A549 (cell line): ENCODE results near the gene MAML3. TPM values are rescaled to one million over a fixed set of nuclear protein-coding genes. Genes with fewer than 3 reads are reported as not detected.

Experiments used
- ATAC-seq, 2 experiments: fragments of 200-7000 bp in 1 of 2; fragments of >200 bp in 1 of 2; cut with Nextera tagmentation in 1 of 2; cut with Tn5 transposase in 1 of 2; 3 replicates each; pipeline versions ENCODE4 v1.8.0 to v1.9.1; 2018 to 2020; ENCODE audit warnings: mild to moderate bottlenecking in 1 of 2, moderate library complexity in 1 of 2
- CTCF ChIA-PET: fragments of 300-600 bp; sonication (Branson Sonifier 250); formaldehyde crosslinking; extraction: SDS; loops from one replicate; lab custom pipeline; 2021; ENCODE audit warnings: antibody characterized with exemption, inconsistent platforms; lab: Yijun Ruan, JAX
- POLR2A ChIA-PET: fragments of 350-600 bp; formaldehyde crosslinking; extraction: SDS; loops from one replicate; lab custom pipeline; 2021; ENCODE audit warnings: antibody characterized with exemption, inconsistent platforms; lab: Yijun Ruan, JAX
- DNase-seq, 2 experiments: peaks; one replicate each; pipeline versions ENCODE4 v3.0.0 to v3.0.0-alpha.2; 2011 to 2016; ENCODE audit warnings: low read depth in 1 of 2, low spot score in 1 of 2
- FAIRE-seq: peaks from 2 replicates; lab custom pipeline; 2011; peaks lifted over from hg19 to GRCh38; lab: Jason Lieb, UNC
- H3K27ac ChIP-seq, 2 experiments: fragments of >200 bp; sonication (Bioruptor Twin); formaldehyde crosslinking; 3 replicates each; pipeline ENCODE4 v1.5.1; 2016 to 2017
- H3K4me1 ChIP-seq: fragments of >200 bp; sonication (Bioruptor Twin); formaldehyde crosslinking; 3 replicates; pipeline ENCODE4 v1.6.1; 2016
- H3K4me2 ChIP-seq: fragments of >200 bp; sonication (Bioruptor Twin); formaldehyde crosslinking; 3 replicates; pipeline ENCODE4 v1.6.1; 2016
- H3K4me3 ChIP-seq: fragments of >200 bp; sonication (Bioruptor Twin); formaldehyde crosslinking; 3 replicates; pipeline ENCODE4 v1.5.1; 2016
- H3K9me3 ChIP-seq: fragments of >200 bp; sonication (Bioruptor Twin); formaldehyde crosslinking; 3 replicates; pipeline ENCODE4 v1.6.1; 2016
- CBX2 ChIP-seq: fragments of 200-600 bp; sonication (generic); IDR thresholded peaks from 2 replicates; pipeline ENCODE4 v1.6.1; 2016; ENCODE audit warnings: low read depth, mild to moderate bottlenecking, borderline replicate concordance
- ESRRA ChIP-seq: fragments of 150-350 bp; IDR thresholded peaks from 2 replicates; pipeline ENCODE4 v1.6.1; 2014; ENCODE audit warnings: mild to moderate bottlenecking, low read length, borderline replicate concordance
- JUN ChIP-seq, 2 experiments: fragments of >200 bp; sonication (Bioruptor Twin); formaldehyde crosslinking; IDR thresholded peaks; 2 replicates in 1 of 2; 3 replicates in 1 of 2; pipeline ENCODE4 v1.6.1; 2016 to 2017
- KDM1A ChIP-seq: fragments of 200-600 bp; sonication (generic); IDR thresholded peaks from 2 replicates; pipeline ENCODE4 v1.6.1; 2016; ENCODE audit warnings: low read depth, mild to moderate bottlenecking
- MAFK ChIP-seq: fragments of 450-650 bp; IDR thresholded peaks from 2 replicates; pipeline ENCODE4 v1.6.1; 2014; ENCODE audit not compliant: partially characterized antibody
- MYC ChIP-seq: IDR thresholded peaks from 2 replicates; pipeline ENCODE4 v1.6.1; 2012; ENCODE audit warnings: mild to moderate bottlenecking, inconsistent platforms, low read length, improper control_type of control experiment, borderline replicate concordance
- POLR2A ChIP-seq: IDR thresholded peaks from 2 replicates; pipeline ENCODE4 v1.6.1; 2012; ENCODE audit warnings: mild to moderate bottlenecking, low read length
- POLR2AphosphoS2 ChIP-seq: conservative IDR thresholded peaks from 2 replicates; pipeline ENCODE4 v1.6.1; 2012; ENCODE audit warnings: low read length, improper control_type of control experiment, inconsistent platforms
- RARB ChIP-seq: fragments of 250-450 bp; sonication (Bioruptor Pico); IDR thresholded peaks from 2 replicates; pipeline ENCODE4 v1.8.0; 2021; ENCODE audit warnings: mild to moderate bottlenecking, moderate library complexity
- RCOR1 ChIP-seq: fragments of 150-350 bp; IDR thresholded peaks from 2 replicates; pipeline ENCODE4 v1.6.1; 2014; ENCODE audit warnings: antibody characterized with exemption, low read length, low read depth
- RFX5 ChIP-seq: fragments of 450-650 bp; IDR thresholded peaks from 2 replicates; pipeline ENCODE4 v1.7.1; 2014; ENCODE audit warnings: antibody characterized with exemption, mild to moderate bottlenecking, moderate library complexity
- RNF2 ChIP-seq: fragments of 200-600 bp; sonication (generic); IDR thresholded peaks from 2 replicates; pipeline ENCODE4 v1.6.1; 2016; ENCODE audit warnings: low read depth, mild to moderate bottlenecking, antibody characterized with exemption, moderate library complexity, borderline replicate concordance
- SREBF2 ChIP-seq: fragments of 450-650 bp; IDR thresholded peaks from 2 replicates; pipeline ENCODE4 v1.6.1; 2014; ENCODE audit warnings: mild to moderate bottlenecking, moderate library complexity
- TP53 ChIP-seq: fragments of 250-450 bp; sonication (Bioruptor Pico); IDR thresholded peaks from 2 replicates; pipeline ENCODE4 v1.5.0; 2021; ENCODE audit warnings: mild to moderate bottlenecking, moderate library complexity
- ZSCAN20 ChIP-seq: fragments of 250-450 bp; sonication (Bioruptor Pico); IDR thresholded peaks from 2 replicates; pipeline ENCODE4 v1.8.0; 2022; ENCODE audit warnings: mild to moderate bottlenecking, moderate library complexity
- WGBS: methylation state at CpG from one replicate; pipeline ENCODE4 v1.1.6; 2017; ENCODE audit errors: missing lambda C conversion rate; 5-methylcytosine and 5-hydroxymethylcytosine counted together
- polyA plus RNA-seq, 4 experiments: library from polyadenylated mRNA; depleted of rRNA in 3 of 4; stranded (reverse); fragments of >200 nt; fragmentation: RNase III in 1 of 4; extraction: RNeasy Plus Mini Kit Qiagen cat#74134 plus additional on column Dnase treatment in 1 of 4; gene quantifications; 2 replicates in 3 of 4; 3 replicates in 1 of 4; pipeline ENCODE4 v1.2.3, GENCODE V29; 2011 to 2017
- TF ChIP-seq, protein P1 (sequence below): fragments of 200-600 bp; sonication (generic); IDR thresholded peaks from 2 replicates; pipeline ENCODE4 v1.6.1; 2016; ENCODE audit warnings: antibody characterized with exemption, mild to moderate bottlenecking, moderate library complexity
- TF ChIP-seq, protein P2 (sequence below): IDR thresholded peaks from 2 replicates; pipeline ENCODE4 v1.6.1; 2012; ENCODE audit warnings: low read depth, borderline replicate concordance
- TF ChIP-seq, protein P3 (sequence below): fragments of 250-450 bp; sonication (Bioruptor Pico); IDR thresholded peaks from 2 replicates; pipeline ENCODE4 v1.5.0; 2020; ENCODE audit warnings: low read depth, mild to moderate bottlenecking, moderate library complexity
- TF ChIP-seq, protein P4 (sequence below): IDR thresholded peaks from 2 replicates; pipeline ENCODE4 v1.6.1; 2012

Gene MAML3
- polyA plus RNA-seq, 2 of the 4 experiments (the other 2 are of a cell fraction) = 9.0 to 22.2 TPM

DNA sequence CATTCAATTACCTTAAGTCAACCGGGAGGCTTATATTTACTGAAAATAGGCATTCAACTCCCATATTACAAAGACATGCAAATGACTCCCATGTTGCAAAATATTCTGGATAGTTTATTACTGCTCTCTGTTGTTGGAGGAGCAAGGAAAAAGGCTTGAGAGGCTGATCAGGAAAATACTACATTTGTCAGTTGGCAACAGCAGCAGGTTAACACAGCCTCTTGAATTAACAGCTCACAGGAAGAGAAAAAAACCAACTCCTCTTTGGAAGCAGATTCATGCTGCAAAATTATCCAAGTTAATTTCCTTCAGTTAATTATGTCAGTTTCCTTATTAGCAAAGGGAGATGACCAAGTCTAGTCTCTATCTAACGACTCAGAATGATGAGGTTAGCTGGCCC lies 238.9 kb downstream of the MAML3 start:
- Histone ChIP-seq H3K4me3 (no peak overlapping the region), H3K9me3 (no peaks in the 10 kb centered on the region)
- no peak for TF ChIP-seq KDM1A
- no peak for TF ChIP-seq SREBF2
- TF ChIP-seq, protein P1, sequence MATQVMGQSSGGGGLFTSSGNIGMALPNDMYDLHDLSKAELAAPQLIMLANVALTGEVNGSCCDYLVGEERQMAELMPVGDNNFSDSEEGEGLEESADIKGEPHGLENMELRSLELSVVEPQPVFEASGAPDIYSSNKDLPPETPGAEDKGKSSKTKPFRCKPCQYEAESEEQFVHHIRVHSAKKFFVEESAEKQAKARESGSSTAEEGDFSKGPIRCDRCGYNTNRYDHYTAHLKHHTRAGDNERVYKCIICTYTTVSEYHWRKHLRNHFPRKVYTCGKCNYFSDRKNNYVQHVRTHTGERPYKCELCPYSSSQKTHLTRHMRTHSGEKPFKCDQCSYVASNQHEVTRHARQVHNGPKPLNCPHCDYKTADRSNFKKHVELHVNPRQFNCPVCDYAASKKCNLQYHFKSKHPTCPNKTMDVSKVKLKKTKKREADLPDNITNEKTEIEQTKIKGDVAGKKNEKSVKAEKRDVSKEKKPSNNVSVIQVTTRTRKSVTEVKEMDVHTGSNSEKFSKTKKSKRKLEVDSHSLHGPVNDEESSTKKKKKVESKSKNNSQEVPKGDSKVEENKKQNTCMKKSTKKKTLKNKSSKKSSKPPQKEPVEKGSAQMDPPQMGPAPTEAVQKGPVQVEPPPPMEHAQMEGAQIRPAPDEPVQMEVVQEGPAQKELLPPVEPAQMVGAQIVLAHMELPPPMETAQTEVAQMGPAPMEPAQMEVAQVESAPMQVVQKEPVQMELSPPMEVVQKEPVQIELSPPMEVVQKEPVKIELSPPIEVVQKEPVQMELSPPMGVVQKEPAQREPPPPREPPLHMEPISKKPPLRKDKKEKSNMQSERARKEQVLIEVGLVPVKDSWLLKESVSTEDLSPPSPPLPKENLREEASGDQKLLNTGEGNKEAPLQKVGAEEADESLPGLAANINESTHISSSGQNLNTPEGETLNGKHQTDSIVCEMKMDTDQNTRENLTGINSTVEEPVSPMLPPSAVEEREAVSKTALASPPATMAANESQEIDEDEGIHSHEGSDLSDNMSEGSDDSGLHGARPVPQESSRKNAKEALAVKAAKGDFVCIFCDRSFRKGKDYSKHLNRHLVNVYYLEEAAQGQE = no peak
- TF ChIP-seq, all 56 proteins: peak for 0
- no peak overlapping the region for H3K4me2 ChIP-seq
- no peak overlapping the region for H3K27ac ChIP-seq
- H3K4me1 ChIP-seq = peaks cover 46% of the 10 kb centered on the region
- ATAC-seq (no peak), FAIRE-seq (no peak), DNase-seq (no peak)
- 82% methylated on average over 2 of the region's 2 CpGs for WGBS
- ChIA-PET POLR2A (no interaction called here), CTCF (interaction anchor here (1.0 kb wide), 1 partner anchor 259 kb away, joined by 4 read pairs; no protein-coding TSS in a partner anchor)

DNA sequence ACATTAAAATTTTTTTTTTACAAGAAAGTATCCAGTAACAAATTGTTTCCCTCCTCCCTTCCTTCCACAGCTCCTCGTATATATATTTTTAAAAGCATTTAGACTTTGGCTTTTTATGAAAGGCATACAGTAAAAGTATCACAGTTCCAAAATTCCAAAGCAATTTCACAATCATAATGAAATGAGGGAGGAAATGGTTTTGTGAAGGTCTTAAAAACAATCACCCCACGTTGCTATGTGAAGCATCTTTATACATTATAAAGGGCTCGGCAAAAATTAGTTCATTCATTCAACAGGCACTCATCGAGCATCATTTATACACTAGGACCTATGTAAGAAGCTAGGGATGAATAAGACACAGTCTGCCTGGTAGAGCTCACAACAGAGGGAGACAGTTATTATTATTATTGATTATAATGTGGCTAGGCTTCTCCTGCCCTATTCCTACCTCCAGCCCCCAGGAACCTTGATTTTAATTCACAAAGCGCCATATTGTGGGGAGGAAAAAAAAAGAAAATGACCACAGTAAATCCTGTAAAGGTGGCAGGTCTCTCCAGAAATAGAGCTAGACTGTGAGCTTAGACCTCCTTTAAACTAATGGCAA lies 239.9 kb downstream of the MAML3 start:
- peak overlapping the region in 1 of 2 experiments; percentile 32; a peak in 2 of 6 replicates for H3K27ac ChIP-seq
- no peak for FAIRE-seq

DNA sequence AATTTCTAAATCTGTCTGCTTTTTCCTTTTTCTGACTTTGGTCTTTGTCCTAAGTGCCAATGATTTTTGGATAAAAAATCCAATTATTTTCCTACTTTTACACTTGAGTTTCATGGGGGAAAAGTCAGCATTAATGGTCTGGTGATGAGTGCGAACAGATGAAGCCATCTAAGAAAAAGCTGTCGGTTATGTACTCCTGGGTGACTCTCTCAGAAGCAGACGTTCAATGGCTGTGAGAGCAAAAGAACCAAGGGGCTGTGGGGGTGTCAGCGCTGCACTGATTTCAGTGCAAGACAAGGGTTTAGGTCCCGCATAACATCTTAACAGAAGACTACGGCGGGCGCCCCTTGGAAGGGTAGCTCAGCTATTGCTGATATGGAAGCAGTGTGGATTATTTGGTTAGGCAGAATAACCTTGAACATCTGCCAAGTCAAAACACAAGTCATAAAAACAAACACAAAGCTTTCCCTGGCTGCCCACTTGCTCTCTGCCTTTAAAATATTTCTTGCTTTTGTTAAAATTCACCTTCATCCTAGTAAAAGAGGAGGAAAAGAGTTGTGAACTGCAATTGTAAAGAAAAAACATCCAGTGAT lies 240.5 kb downstream of the MAML3 start:
- POLR2A ChIA-PET = no interaction called here
- FAIRE-seq (no peak), DNase-seq (no peak), ATAC-seq (peak in 1 of 2 experiments; percentile 37; a peak in 3 of 6 replicates)
- peaks cover 36% of the 10 kb centered on the region for H3K4me1 ChIP-seq
- TF ChIP-seq RARB (CRISPR knock-in tag) (no peak), JUN (IDR thresholded peaks at IDR 0.05) (no peak), POLR2AphosphoS2 (no peak), ESRRA (no peak), MAFK (no peak), RCOR1 (no peak), ZSCAN20 (no peak)
- TF ChIP-seq, protein P2, sequence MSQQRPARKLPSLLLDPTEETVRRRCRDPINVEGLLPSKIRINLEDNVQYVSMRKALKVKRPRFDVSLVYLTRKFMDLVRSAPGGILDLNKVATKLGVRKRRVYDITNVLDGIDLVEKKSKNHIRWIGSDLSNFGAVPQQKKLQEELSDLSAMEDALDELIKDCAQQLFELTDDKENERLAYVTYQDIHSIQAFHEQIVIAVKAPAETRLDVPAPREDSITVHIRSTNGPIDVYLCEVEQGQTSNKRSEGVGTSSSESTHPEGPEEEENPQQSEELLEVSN = no peak
- H3K9me3 ChIP-seq = no peaks in the 10 kb centered on the region
- H3K4me2 ChIP-seq = peak overlapping the region; percentile 53
- CTCF ChIA-PET = interaction anchor here (1.0 to 1.2 kb wide), 2 partner anchors 16 to 446 kb away, joined by 3 read pairs; no protein-coding TSS in a partner anchor
- 52% methylated on average over 8 of the region's 8 CpGs for WGBS
- H3K4me3 ChIP-seq = no peak overlapping the region
- peak overlapping the region in 1 of 2 experiments; percentile 62; a peak in 1 of 6 replicates for H3K27ac ChIP-seq

More for the DNA sequence above, 239.9 kb downstream of the MAML3 start:
- Histone ChIP-seq H3K4me2 (peak overlapping the region; percentile 53), H3K4me3 (no peak overlapping the region), H3K9me3 (no peaks in the 10 kb centered on the region)
- WGBS = 34% methylated on average over 5 of the region's 5 CpGs
- ChIA-PET POLR2A (no interaction called here), CTCF (interaction anchor here (1.0 to 1.2 kb wide), 3 partner anchors 17 to 446 kb away, joined by 3 to 4 read pairs (median 3); no protein-coding TSS in a partner anchor)
- no peak for DNase-seq
- no peak for TF ChIP-seq RFX5
- TF ChIP-seq, all 56 proteins: peak for 0
- peaks cover 37% of the 10 kb centered on the region for H3K4me1 ChIP-seq
- 0 out of 6 replicates have a peak, but pooled peaks of 1 of the 2 experiments have one; percentile 26 for ATAC-seq

DNA sequence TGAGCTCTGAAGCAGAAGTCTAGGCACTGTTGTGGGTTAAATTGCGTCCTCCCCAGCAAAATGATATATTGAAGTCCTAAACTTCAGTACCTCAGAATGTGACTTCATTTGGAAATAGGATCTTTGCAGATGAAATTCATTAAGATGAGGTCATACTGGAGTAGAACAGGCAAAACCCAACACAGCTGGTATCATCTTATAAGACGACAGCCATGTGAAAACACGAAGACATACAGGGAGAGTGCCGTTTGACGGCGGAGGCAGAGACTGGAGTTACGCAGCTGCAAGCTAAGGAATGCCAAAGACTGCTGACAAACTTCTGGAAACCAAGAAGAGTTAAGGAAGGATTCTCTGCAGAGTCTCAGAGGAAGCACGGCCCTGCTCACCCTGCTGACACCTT lies 241.5 kb downstream of the MAML3 start:
- H3K4me1 ChIP-seq = peaks cover 45% of the 10 kb centered on the region
- POLR2A ChIA-PET = no interaction called here
- no peaks in the 10 kb centered on the region for H3K9me3 ChIP-seq
- CTCF ChIA-PET = no interaction called here
- no peak for ATAC-seq
- 96% methylated on average over 8 of the region's 8 CpGs for WGBS
- H3K4me2 ChIP-seq = no peak overlapping the region
- no peak overlapping the region for H3K4me3 ChIP-seq
- no peak for FAIRE-seq
- DNase-seq = no peak
- H3K27ac ChIP-seq = no peak overlapping the region
- no peak for TF ChIP-seq POLR2A
- TF ChIP-seq, protein P3, sequence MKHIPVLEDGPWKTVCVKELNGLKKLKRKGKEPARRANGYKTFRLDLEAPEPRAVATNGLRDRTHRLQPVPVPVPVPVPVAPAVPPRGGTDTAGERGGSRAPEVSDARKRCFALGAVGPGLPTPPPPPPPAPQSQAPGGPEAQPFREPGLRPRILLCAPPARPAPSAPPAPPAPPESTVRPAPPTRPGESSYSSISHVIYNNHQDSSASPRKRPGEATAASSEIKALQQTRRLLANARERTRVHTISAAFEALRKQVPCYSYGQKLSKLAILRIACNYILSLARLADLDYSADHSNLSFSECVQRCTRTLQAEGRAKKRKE (CRISPR knock-in tag) = no peak
- no peak for TF ChIP-seq MYC
- no peak for TF ChIP-seq TP53 (CRISPR knock-in tag)
- TF ChIP-seq, protein P4, sequence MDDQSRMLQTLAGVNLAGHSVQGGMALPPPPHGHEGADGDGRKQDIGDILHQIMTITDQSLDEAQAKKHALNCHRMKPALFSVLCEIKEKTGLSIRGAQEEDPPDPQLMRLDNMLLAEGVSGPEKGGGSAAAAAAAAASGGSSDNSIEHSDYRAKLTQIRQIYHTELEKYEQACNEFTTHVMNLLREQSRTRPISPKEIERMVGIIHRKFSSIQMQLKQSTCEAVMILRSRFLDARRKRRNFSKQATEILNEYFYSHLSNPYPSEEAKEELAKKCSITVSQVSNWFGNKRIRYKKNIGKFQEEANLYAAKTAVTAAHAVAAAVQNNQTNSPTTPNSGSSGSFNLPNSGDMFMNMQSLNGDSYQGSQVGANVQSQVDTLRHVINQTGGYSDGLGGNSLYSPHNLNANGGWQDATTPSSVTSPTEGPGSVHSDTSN = no peak
- TF ChIP-seq RNF2 = no peak
- no peak for TF ChIP-seq CBX2
